Central memory CD8-positive, alpha-beta T cell (primary cell): ENCODE data around the gene FBXO41.
A peak's percentile ranks its signal among the peaks of the same experiment; 100 is the strongest.

Experiments
- ATAC-seq: fragments of 150-1000 bp; cut with Tn5 transposase; replicated peaks from 2 replicates; pipeline ENCODE4 v1.10.0; 2022; ENCODE audit warnings: mild to moderate bottlenecking, moderate FRiP score, moderate number of reproducible peaks; ENCODE audit not compliant: poor library complexity, severe bottlenecking; ENCODE audit errors: extremely low read depth
- DNase-seq, 2 donors: peaks; one replicate each; pipeline ENCODE4 v3.0.0; 2021; ENCODE audit warnings: low spot score in 2 of 2
- H3K27ac Mint-ChIP-seq: one replicate; pipeline ENCODE4 v1.8.0; 2022; ENCODE audit warnings: low read depth, mild to moderate bottlenecking, moderate library complexity, mixed read lengths
- H3K27me3 Mint-ChIP-seq: one replicate; pipeline ENCODE4 v1.8.0; 2022; ENCODE audit warnings: mixed read lengths
- H3K36me3 Mint-ChIP-seq: one replicate; pipeline ENCODE4 v1.8.0; 2022; ENCODE audit warnings: mild to moderate bottlenecking, moderate library complexity, mixed read lengths; ENCODE audit not compliant: insufficient read depth
- H3K4me1 Mint-ChIP-seq: one replicate; pipeline ENCODE4 v1.8.0; 2022; ENCODE audit warnings: mixed read lengths
- H3K4me3 Mint-ChIP-seq: one replicate; pipeline ENCODE4 v1.8.0; 2022; ENCODE audit warnings: mild to moderate bottlenecking, moderate library complexity, mixed read lengths
- H3K9me3 Mint-ChIP-seq: one replicate; pipeline ENCODE4 v1.8.0; 2022; ENCODE audit warnings: mixed read lengths

The FBXO41 gene

DNA sequence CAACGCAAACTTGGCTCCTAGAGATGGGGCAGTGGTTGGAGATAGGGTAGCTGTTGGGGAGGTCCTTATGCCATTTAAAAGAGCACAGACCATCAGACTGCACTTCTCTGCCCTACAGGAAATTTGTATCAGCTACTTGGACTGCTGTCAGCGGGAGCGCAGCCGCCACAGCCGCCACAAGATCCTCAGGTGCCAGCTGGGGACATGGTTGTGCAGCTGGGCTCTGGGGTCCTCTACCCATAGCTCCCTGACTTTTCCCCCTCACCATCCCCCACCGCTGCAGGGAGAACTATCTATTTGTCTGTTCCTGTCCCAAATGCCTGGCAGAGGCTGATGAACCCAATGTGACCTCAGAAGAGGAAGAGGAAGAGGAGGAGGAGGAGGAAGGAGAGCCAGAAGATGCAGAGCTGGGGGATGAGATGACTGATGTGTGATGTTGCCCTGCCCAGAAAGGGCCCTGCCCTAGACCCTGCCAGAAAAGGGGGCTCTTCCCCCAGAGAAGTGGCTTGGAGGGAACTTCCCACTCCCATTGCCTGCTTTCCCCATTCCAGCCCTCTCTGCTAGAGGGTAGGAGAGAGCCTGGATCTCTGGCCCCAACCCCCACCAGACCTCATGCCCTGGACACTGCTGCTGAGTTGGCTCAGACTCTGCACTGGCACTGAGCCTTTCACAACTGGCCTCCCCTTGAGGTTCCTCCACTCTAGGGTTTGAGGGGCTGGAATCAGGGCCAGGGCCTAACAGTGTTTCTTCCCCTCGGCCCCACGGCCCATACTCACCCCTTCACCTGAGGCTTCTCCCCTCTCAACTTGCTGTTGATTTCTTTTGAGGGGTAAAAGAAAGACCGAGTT is 58.5 kb downstream of the FBXO41 start:
- Mint-ChIP-seq H3K9me3 (no peaks in the 10 kb centered on the region), H3K4me1 (no peaks in the 10 kb centered on the region), H3K27me3 (no peaks in the 10 kb centered on the region), H3K36me3 (peaks cover 11% of the 10 kb centered on the region), H3K27ac (peak overlapping the region; percentile 44), H3K4me3 (no peak overlapping the region)
- DNase-seq (no peak), ATAC-seq (no peak)

DNA sequence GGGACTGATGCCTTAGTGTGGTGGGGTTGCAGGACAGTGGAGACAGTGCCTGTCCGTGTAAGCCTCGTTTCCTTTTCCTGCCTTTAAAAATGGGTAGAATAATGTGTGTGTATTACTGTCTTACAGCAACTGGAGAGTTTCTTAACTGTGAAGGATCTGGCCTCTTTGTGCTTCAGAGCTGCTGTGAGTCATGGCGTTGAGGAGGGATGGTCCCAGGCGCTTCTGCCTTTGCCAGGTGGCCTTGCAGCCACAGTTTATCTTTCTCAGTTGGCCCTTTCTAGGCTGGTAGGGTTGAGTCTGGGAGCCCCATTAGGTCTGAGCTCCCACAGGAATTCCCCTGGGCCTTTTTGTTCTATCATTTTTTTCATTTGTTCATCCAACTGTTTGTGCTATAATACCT is 60.5 kb downstream of the FBXO41 start:
- H3K27me3 Mint-ChIP-seq, result no peaks in the 10 kb centered on the region
- no peaks in the 10 kb centered on the region for H3K4me1 Mint-ChIP-seq
- H3K4me3 Mint-ChIP-seq, result no peak overlapping the region
- DNase-seq, result no peak
- peaks cover 7% of the 10 kb centered on the region for H3K36me3 Mint-ChIP-seq
- no peak for ATAC-seq
- no peaks in the 10 kb centered on the region for H3K9me3 Mint-ChIP-seq
- no peak overlapping the region for H3K27ac Mint-ChIP-seq

DNA sequence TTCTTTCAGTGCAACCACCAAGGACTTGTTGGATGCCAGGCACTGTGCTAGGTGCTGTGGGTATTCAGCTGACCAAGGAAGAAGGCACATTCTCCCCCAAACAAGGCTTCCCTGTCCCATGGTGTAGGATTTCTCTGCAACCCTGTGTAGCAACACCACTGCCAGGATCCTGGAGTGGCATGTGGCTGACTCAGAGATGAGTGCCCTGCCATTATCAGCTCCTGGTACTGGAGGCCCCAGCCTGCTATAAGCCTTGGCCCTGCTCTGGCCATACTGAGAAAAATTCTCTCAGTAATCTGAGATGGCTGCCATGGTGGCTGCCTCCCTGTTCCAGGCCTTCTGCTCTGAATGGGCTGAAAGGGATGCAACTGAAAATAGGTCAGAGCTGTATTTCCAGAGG is 66.0 kb downstream of the FBXO41 start:
- ATAC-seq, result no peak
- no peaks in the 10 kb centered on the region for H3K27me3 Mint-ChIP-seq
- H3K4me3 Mint-ChIP-seq, result no peak overlapping the region
- DNase-seq, result no peak
- H3K9me3 Mint-ChIP-seq, result no peaks in the 10 kb centered on the region
- peaks cover 25% of the 10 kb centered on the region for H3K4me1 Mint-ChIP-seq
- no peak overlapping the region for H3K27ac Mint-ChIP-seq
- H3K36me3 Mint-ChIP-seq, result peaks cover 8% of the 10 kb centered on the region

DNA sequence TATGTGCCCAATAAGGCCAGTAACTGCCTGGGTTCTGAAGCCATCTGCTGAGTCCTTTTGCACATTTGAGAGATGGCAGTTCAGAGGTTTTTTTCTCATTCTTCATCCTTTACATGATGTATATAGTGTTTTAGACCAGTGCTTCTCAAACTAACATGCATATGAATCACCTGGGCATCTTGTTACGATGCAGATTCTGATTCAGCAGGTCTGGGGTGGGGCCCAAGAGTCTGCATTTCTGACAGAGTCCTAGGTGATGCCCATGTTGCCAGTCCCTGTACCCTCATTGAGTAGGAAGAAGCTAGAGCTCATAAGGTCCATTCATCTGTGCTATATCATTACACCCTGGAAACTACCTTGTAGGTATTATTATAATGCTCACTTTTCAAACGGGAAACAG is 66.5 kb downstream of the FBXO41 start:
- no peaks in the 10 kb centered on the region for H3K27me3 Mint-ChIP-seq
- ATAC-seq, result no peak
- DNase-seq, result no peak
- H3K9me3 Mint-ChIP-seq, result no peaks in the 10 kb centered on the region
- H3K27ac Mint-ChIP-seq, result no peak overlapping the region
- H3K4me1 Mint-ChIP-seq, result peaks cover 29% of the 10 kb centered on the region
- H3K36me3 Mint-ChIP-seq, result peaks cover 6% of the 10 kb centered on the region
- H3K4me3 Mint-ChIP-seq, result no peak overlapping the region

DNA sequence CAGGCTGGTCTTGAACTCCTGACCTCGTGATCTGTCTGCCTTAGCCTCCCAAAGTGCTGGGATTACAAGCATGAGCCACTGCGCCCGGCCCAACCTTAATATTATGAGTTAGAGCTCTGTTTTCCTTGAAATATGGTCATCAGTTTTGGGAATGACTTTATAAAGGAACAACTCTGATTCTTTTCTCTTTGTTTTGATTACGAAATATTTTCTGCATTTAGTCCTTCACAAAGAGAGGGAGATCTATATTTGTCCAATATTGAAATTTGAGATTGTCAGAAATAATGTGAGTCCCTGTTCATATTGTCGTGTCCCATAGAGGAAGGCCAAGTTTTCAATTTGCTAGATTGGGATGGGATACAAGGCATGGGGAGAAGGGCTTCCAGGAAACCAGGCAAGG is 67.1 kb downstream of the FBXO41 start:
- ATAC-seq, result no peak
- H3K4me3 Mint-ChIP-seq, result no peak overlapping the region

DNA sequence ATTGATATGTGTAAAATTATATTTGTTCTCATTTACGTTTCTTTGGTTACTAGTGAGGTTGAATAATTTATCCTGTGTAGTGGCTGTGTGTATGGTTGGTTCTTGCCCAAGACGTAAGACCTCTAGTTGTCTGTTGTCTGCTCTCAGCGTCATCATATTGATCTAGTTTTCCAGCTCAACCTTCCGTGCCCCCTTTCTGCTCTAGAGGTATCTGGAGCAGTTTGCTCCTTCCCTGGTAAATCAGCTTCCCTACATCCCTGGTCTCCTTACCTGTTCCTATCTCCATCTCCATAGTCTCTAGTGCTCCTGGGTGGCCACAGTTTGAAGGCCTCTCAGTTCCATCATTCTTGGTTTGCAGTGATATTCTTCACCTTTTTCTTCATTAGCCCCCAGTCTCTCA is 69.0 kb downstream of the FBXO41 start:
- H3K27ac Mint-ChIP-seq, result peak overlapping the region; percentile 32

More for the DNA sequence above, 67.1 kb downstream of the FBXO41 start:
- Mint-ChIP-seq H3K27me3 (no peaks in the 10 kb centered on the region), H3K36me3 (peaks cover 6% of the 10 kb centered on the region), H3K27ac (no peak overlapping the region), H3K4me1 (peaks cover 29% of the 10 kb centered on the region), H3K9me3 (no peaks in the 10 kb centered on the region)
- no peak for DNase-seq

DNA sequence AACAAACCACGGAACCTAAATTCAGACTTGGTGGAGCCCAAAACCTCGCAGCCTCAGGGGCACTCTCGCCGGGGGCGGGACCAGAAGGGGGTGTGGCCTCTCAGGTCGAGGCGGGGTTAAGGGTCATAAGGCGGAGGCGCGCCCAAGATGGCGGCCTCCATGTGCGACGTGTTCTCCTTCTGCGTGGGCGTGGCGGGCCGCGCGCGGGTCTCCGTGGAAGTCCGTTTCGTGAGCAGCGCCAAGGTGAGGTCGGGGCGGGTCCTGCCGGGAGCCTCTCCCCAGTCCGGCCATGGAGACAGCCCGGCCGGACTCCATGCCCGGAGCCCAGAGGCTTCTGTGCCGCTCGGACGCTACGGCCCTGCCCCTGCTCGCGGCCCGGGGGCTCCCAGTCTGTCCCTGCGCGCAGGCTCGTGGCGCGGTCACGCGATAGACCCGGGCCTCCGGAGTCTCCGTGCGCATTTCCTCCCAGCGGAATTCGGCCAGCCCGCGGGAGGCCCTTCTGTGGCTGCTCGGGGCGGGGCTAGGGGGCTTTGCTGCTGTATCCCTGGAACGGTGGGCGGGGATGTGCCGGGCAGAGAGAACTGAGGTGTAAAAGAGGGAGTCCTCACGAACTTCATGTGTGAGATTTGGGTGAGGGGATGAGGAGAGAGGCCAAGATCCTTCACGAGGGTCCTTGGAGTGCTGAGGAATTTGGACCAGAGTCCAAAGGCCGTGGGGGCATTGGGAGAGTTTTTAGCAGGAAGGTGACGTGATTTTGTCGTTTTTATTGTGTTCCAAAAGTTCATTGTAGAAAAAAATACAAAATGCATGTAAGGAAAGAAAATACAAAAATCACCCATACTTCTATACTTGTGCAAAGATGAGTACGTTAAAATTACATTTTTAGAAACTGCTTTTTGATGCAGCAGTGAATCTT is 69.9 kb downstream of the FBXO41 start, which contains the start of gene SMYD5:
Gene SMYD5, plus strand, starts transcription at position 126 of the 916 bp plus-strand sequence. Its CDS starts 22 bp downstream, at position 148.
- H3K4me3 Mint-ChIP-seq, result peak within 1 kb of the TSS; percentile 91

More for the DNA sequence above, 69.0 kb downstream of the FBXO41 start:
- ATAC-seq, result no peak
- Mint-ChIP-seq H3K27me3 (no peaks in the 10 kb centered on the region), H3K9me3 (no peaks in the 10 kb centered on the region), H3K4me3 (peak overlapping the region; percentile 91), H3K4me1 (peaks cover 29% of the 10 kb centered on the region), H3K36me3 (peaks cover 3% of the 10 kb centered on the region)
- no peak for DNase-seq

DNA sequence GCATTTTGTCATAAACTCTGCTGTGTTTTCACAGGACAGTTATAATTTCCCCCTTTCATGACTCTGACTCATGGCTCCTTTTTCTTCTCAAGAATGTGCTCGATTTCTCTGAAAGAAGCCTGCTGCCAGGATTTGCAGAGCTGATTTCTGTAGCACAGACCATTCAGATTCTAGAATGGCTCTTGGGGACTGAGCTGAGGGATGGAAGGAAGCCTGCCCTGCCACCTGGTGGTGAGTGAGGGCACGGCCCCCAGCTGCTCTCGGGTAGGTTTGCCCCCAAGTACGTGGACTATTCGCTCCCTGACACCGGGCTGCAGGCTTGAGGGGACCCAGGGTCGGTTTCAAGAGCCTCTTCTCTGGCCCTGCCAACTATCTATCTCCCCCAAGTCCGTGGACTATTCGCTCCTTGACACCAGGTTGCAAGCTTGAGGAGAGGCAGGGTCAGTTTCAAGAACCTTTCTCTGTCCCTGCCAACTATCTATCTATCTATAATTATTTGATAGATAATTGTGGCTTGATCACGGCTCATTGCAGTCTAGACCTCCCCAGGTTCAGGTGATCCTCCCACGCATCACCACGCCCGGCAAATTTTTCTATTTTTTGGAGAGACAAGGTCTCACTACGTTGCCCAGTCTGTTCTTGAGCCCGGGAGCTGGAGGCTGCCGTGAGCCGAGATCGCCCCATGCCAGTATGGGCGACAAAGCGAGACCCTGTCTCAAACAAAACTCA is 71.7 kb downstream of the FBXO41 start:
- Mint-ChIP-seq H3K4me1 (peaks cover 29% of the 10 kb centered on the region), H3K4me3 (peak overlapping the region; percentile 14), H3K36me3 (peaks cover 2% of the 10 kb centered on the region)

More for the DNA sequence above, 69.9 kb downstream of the FBXO41 start, which contains the start of gene SMYD5:
- DNase-seq, result peak; percentile 85 to 95
- peak; percentile 96 for ATAC-seq
- Mint-ChIP-seq H3K36me3 (peaks cover 3% of the 10 kb centered on the region), H3K27me3 (no peaks in the 10 kb centered on the region), H3K27ac (peak within 1 kb of the TSS; percentile 89), H3K9me3 (no peaks in the 10 kb centered on the region), H3K4me1 (peaks cover 29% of the 10 kb centered on the region)

DNA sequence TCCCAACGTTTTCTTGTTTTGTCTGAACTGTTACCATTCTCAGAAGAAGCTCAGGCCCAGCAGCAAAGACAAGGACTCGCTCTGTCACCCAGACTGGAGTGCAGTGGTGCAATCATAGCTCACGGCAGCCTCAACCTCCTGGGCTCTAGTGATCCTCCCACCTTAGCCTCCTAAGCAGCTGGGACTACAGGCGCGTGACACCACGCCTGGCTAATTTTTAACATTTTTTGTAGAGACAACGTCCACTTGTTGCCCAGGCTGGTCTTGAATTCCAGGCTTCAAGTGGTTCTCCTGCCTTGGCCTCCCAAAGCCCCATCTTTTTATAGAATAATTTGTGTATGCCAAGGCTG is 72.2 kb downstream of the FBXO41 start:
- Mint-ChIP-seq H3K4me1 (peaks cover 29% of the 10 kb centered on the region), H3K27me3 (peaks cover 13% of the 10 kb centered on the region), H3K4me3 (no peak overlapping the region), H3K9me3 (no peaks in the 10 kb centered on the region), H3K27ac (no peak overlapping the region), H3K36me3 (peaks cover 2% of the 10 kb centered on the region)
- ATAC-seq (no peak), DNase-seq (no peak)

More for the DNA sequence above, 71.7 kb downstream of the FBXO41 start:
- no peaks in the 10 kb centered on the region for H3K9me3 Mint-ChIP-seq
- peaks cover 9% of the 10 kb centered on the region for H3K27me3 Mint-ChIP-seq
- ATAC-seq (peak; percentile 64), DNase-seq (peak; percentile 56 to 66)
- H3K27ac Mint-ChIP-seq, result no peak overlapping the region

DNA sequence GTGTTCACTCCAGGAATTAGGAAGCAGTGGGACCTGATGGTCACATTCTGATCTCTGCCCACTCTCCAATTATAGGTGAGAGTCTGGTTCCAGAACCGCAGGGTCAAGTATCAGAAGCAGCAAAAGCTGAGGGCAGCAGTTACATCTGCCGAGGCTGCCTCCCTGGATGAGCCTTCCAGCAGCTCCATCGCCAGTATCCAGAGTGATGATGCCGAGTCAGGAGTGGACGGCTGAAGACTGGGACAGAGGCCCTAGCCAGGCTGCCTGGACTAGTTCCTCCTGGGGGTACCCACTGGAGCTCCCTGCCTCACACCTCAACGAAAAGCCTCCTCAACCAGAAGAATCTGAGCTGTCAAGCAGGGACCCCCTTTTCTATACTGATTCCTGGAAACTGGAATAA is 73.6 kb downstream of the FBXO41 start:
- Mint-ChIP-seq H3K4me3 (no peak overlapping the region), H3K27ac (no peak overlapping the region), H3K9me3 (no peaks in the 10 kb centered on the region), H3K36me3 (peaks cover 2% of the 10 kb centered on the region), H3K27me3 (peaks cover 22% of the 10 kb centered on the region), H3K4me1 (peaks cover 27% of the 10 kb centered on the region)
- DNase-seq (no peak), ATAC-seq (no peak)

DNA sequence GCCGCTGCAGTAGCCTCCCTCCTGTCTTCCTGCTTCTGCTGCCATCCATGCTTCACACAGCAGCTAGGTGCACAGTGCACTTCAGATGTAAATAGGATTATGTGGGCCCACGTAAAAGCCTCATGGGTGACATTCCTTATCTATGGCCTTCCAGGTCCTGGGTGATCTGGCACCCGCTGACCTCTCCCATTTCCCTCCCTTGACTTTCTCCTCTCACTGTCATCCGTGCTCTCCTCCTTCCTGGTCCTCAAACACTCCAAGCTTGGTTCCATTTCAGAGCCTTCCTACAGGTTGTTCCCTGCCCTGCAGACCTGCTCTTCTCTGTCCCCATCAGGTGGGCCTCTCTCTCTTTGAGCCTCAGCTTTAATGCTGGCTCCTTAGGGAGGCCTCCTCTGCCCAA is 74.3 kb downstream of the FBXO41 start:
- peaks cover 29% of the 10 kb centered on the region for H3K27me3 Mint-ChIP-seq
- peaks cover 2% of the 10 kb centered on the region for H3K36me3 Mint-ChIP-seq
- no peak overlapping the region for H3K27ac Mint-ChIP-seq
- DNase-seq (no peak), ATAC-seq (no peak)
- no peaks in the 10 kb centered on the region for H3K9me3 Mint-ChIP-seq
- H3K4me3 Mint-ChIP-seq, result no peak overlapping the region
- peaks cover 21% of the 10 kb centered on the region for H3K4me1 Mint-ChIP-seq

DNA sequence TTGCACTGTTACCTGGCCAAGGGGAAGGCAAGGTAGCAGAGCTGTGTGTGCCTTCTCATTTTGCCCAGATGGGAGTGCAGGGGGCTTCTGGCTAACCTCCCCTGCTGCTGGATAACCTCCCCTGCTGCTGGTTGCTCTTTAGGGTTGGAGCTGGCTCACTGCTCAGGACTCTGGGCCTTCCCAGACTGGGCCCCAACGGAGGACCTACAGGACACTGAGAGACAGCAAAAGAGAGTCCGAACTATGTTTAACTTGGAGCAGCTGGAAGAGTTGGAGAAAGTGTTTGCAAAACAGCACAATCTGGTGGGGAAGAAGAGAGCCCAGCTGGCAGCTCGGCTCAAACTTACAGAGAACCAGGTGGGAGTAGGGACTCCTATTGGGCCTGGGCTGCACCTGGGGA is 76.0 kb downstream of the FBXO41 start:
- Mint-ChIP-seq H3K36me3 (no peaks in the 10 kb centered on the region), H3K9me3 (no peaks in the 10 kb centered on the region), H3K27ac (no peak overlapping the region), H3K4me1 (peaks cover 3% of the 10 kb centered on the region), H3K4me3 (no peak overlapping the region), H3K27me3 (peaks cover 47% of the 10 kb centered on the region)
- DNase-seq (no peak), ATAC-seq (no peak)
